ENCODE data around the gene HLF.

The HLF gene

GRCh38 chr17:55350825-55351205 is 86.1 kb downstream of the HLF start:
- no peak overlapping the region for H3K4me3 ChIP-seq (ENCODE audit: low read length)
- H3K36me3 ChIP-seq (replicated peaks; ENCODE audit: insufficient read depth, low read length) = no peaks in the 10 kb centered on the region
- TF ChIP-seq EZH2 (optimal IDR thresholded peaks at IDR 0.05; ENCODE audit: low read depth, low read length) = no peak
- no peaks in the 10 kb centered on the region for H3K27me3 ChIP-seq (replicated peaks; ENCODE audit: insufficient read depth, low read length)
- H4K20me1 ChIP-seq (ENCODE audit: insufficient read depth, low read length) = no peaks in the 10 kb centered on the region
- H3K9me3 ChIP-seq (replicated peaks; ENCODE audit: insufficient read depth, low read length) = no peaks in the 10 kb centered on the region
- DNase-seq = no peak
- H3K4me2 ChIP-seq (ENCODE audit: low read depth, low read length) = no peak overlapping the region
- no peak overlapping the region for H3K9ac ChIP-seq (ENCODE audit: low read length)
- H3K9me2 ChIP-seq (replicated peaks; ENCODE audit: insufficient read depth, low read length) = no peaks in the 10 kb centered on the region
- H3F3A ChIP-seq (ENCODE audit: insufficient read depth, low read length) = no peaks in the 10 kb centered on the region
- no peaks in the 10 kb centered on the region for H3K4me1 ChIP-seq (ENCODE audit: low read length)
- H3K27ac ChIP-seq (ENCODE audit: low read length) = no peak overlapping the region
- no peaks in the 10 kb centered on the region for H3K79me2 ChIP-seq (ENCODE audit: low read length)
- H2AFZ ChIP-seq (ENCODE audit: low read length) = no peak overlapping the region

GRCh38 chr17:55351226-55351625 is 86.5 kb downstream of the HLF start:
- H3F3A ChIP-seq (ENCODE audit: insufficient read depth, low read length) = no peaks in the 10 kb centered on the region
- no peaks in the 10 kb centered on the region for H4K20me1 ChIP-seq (ENCODE audit: insufficient read depth, low read length)
- H3K9ac ChIP-seq (ENCODE audit: low read length) = no peak overlapping the region
- H3K27me3 ChIP-seq (replicated peaks; ENCODE audit: insufficient read depth, low read length) = no peaks in the 10 kb centered on the region
- H3K9me3 ChIP-seq (replicated peaks; ENCODE audit: insufficient read depth, low read length) = no peaks in the 10 kb centered on the region
- H3K9me2 ChIP-seq (replicated peaks; ENCODE audit: insufficient read depth, low read length) = no peaks in the 10 kb centered on the region
- H3K27ac ChIP-seq (ENCODE audit: low read length) = no peak overlapping the region
- H3K4me1 ChIP-seq (ENCODE audit: low read length) = no peaks in the 10 kb centered on the region
- no peak for DNase-seq
- no peak overlapping the region for H2AFZ ChIP-seq (ENCODE audit: low read length)
- no peak overlapping the region for H3K4me2 ChIP-seq (ENCODE audit: low read depth, low read length)
- H3K79me2 ChIP-seq (ENCODE audit: low read length) = no peaks in the 10 kb centered on the region
- TF ChIP-seq EZH2phosphoT487 (IDR thresholded peaks at IDR 0.05; ENCODE audit: low read length) (no peak), EZH2 (optimal IDR thresholded peaks at IDR 0.05; ENCODE audit: low read depth, low read length) (no peak), CTCF (IDR thresholded peaks at IDR 0.05; ENCODE audit: low read length) (no peak)
- no peak overlapping the region for H3K4me3 ChIP-seq (ENCODE audit: low read length)
- no peaks in the 10 kb centered on the region for H3K36me3 ChIP-seq (replicated peaks; ENCODE audit: insufficient read depth, low read length)

GRCh38 chr17:55354010-55354409 is 89.2 kb downstream of the HLF start:
- no peak overlapping the region for H2AFZ ChIP-seq (ENCODE audit: low read length)

More at GRCh38 chr17:55354010-55354409, 89.2 kb downstream of the HLF start:
- DNase-seq = no peak
- Histone ChIP-seq H3K4me2 (ENCODE audit: low read depth, low read length) (no peak overlapping the region), H3K9me2 (replicated peaks; ENCODE audit: insufficient read depth, low read length) (no peaks in the 10 kb centered on the region), H3K27me3 (replicated peaks; ENCODE audit: insufficient read depth, low read length) (no peaks in the 10 kb centered on the region), H3K9me3 (replicated peaks; ENCODE audit: insufficient read depth, low read length) (no peaks in the 10 kb centered on the region), H3K79me2 (ENCODE audit: low read length) (no peaks in the 10 kb centered on the region), H3K9ac (ENCODE audit: low read length) (no peak overlapping the region), H3F3A (ENCODE audit: insufficient read depth, low read length) (no peaks in the 10 kb centered on the region), H3K4me1 (ENCODE audit: low read length) (no peaks in the 10 kb centered on the region), H3K27ac (ENCODE audit: low read length) (no peak overlapping the region), H4K20me1 (ENCODE audit: insufficient read depth, low read length) (no peaks in the 10 kb centered on the region), H3K36me3 (replicated peaks; ENCODE audit: insufficient read depth, low read length) (no peaks in the 10 kb centered on the region), H3K4me3 (ENCODE audit: low read length) (no peak overlapping the region)
- TF ChIP-seq EZH2 (optimal IDR thresholded peaks at IDR 0.05; ENCODE audit: low read depth, low read length) = no peak
- no peak for TF ChIP-seq CTCF (IDR thresholded peaks at IDR 0.05; ENCODE audit: low read length)
- TF ChIP-seq EZH2phosphoT487 (IDR thresholded peaks at IDR 0.05; ENCODE audit: low read length) = no peak

Measured in MM.1S (cell line).